HG03066 (cell line): ENCODE measurements around the gene SHD.
"Not testable (repeated sequence)": the region's sequence is repeated elsewhere in the genome, so short reads cannot be mapped to it uniquely, and the experiment has no call there.

Source experiments
- ATAC-seq: cut with Tn5 transposase; IDR thresholded peaks from one replicate; pipeline ENCODE4 v1.9.1; 2021; ENCODE audit warnings: low read depth; ENCODE audit not compliant: unreplicated experiment

Gene SHD, protein sequence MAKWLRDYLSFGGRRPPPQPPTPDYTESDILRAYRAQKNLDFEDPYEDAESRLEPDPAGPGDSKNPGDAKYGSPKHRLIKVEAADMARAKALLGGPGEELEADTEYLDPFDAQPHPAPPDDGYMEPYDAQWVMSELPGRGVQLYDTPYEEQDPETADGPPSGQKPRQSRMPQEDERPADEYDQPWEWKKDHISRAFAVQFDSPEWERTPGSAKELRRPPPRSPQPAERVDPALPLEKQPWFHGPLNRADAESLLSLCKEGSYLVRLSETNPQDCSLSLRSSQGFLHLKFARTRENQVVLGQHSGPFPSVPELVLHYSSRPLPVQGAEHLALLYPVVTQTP

DNA sequence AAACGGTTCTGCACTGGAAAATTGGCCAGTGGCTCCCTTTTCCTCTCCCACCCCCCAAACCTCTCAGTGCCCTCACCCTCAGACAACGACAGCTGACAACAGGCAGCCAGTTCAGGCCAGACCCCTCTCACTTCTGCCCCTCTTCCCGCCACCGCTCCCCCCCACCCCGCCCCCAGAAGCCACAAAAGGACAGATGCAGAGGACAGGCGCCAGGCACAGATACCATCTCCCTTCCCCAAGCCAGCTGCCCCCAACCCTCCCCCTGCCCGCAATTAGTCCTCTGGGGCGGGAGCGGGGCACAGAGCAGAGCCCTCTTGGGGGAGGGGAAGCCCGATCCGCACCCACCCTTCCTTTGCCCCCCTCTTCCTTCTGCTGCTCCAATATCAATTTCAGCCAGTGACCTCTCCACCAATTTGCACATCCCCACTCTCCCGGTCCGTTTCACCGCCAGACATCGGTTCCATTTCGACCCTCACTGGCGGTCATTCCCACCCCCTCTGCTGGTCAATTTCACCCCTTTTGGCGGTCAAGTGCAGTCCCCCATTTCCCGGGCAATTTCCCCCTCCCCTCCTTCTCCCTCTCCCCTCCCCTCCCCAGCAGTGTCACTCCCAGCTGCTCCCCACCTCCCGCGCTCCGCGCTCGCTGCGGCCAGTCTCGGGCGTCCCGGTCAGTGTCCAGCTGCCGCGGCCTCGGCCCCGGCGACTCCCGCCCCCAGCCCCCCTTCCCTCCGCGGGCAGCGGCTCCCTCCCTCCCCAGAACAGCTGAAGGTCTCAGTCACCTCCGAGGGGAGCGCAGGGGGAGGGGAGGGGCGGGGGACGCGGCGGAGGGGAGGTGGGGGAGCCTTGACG lies at the start of gene SHD:
Gene SHD, plus strand, starts transcription at position 848 of the 848 bp plus-strand sequence. CDS start 798 bp downstream, outside the sequence.
- ATAC-seq, result no peak

DNA sequence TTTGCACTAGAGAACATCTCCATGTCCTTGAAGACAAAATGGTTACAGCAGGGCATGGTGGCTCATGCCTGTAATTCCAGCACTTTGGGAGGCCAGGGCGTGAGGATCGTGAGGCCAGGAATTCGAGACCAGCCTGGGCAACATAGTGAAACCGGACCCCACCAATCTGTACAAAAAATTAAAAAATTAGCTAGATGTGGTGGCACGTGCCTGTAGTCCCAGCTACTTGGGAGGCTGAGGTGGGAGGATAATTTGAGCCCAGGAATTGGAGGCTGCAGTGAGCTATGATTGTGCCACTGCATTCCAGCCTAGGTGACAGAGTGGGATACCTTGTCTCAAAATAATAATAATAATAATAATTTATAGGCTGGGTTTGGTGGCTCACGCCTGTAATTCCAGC lies 48.8 kb upstream of the SHD start:
- not testable (repeated sequence) for ATAC-seq

DNA sequence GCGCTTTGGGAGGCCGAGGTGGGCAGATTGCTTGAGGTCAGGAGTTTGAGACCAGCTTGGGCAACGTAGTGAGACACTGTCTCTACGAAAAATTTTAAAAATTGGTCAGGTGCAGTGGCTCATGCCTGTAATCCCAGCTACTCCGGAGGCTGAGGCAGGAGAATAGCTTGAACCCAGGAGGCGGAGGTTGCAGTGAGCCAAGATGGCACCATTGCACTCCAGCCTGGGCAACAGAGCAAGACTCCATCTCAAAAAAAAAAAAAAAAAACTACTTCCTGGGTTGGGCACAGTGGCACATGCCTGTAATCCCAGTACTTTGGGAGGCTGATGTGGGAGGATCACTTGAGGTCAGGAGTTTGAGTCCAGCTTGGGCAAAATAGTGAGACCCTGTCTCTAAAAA lies 47.5 kb upstream of the SHD start:
- not testable (repeated sequence) for ATAC-seq

DNA sequence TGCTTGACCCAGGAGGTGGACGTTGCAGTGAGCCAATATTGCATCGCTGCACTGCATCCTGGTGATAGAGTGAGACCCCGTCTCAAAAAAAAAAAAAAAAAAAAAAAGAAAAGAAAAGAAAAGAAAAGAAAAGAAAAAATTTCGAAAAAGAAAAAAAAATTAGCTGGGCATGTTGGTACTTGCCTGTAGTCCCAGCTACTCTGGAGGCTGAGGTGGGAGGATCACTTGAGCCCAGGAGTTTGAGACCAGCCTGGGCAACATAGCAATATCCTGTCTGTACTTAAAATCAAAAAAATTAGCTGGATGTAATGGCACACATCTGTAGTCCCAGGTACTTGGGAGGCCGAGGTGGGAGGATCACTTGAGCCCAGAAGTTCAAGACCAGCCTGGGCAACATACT lies 46.9 kb upstream of the SHD start:
- ATAC-seq, result not testable (repeated sequence)

DNA sequence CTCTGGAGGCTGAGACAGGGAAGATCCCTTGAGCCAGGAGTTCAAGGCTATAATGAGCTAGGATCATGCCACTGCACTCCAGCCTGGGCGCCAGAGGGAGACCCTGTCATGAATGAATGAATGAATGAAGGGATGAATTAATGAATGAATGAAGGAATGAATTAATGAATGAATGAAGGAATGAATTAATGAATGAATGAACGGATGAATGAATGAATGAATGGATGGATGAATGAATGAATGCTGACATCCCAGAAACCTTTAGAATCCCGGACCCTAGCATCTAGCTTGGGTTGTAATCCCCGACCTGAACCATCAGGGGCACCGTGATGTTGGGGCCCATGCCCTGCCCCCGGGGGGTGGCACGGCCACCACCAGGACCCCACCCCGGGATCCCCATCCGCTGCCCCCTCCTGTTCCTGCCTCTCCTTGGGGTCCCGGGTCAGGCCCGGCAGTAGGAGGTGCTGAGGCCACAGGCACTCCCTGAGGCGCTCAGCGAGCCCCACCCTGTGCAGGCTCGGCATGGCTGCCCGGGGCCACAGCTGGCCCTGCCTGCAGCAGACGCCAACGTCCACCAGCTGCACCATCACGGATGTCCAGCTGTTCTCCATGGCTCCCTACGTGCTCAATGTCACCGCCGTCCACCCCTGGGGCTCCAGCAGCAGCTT lies 46.3 kb upstream of the SHD start:
- no peak for ATAC-seq

DNA sequence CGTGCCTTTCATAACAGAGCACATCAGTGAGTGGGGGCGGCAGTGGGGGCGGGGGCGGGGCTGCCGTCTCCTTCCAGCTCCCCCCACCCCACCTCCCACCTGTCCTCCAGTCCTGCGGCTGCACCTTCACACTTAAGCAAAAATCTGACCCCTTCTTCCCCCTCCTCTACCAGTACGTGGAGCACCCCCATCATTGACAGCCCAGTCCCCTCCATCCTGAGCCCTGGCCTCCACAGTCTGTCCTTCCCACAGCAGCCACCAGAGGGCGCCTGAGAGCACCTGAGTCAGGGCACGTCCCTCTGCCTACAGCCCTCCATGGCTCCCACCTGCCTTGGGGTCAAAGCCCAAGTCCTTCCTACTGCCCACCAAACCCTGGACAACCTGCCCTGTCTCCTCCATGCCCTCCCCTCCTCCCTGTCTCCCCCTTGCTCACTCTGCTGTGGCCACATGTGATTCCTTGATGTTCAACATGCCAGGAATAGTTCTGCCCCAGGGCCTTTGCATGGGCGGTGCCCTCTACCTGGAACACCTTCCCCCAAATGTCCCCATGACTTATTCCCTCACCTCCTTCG lies 45.7 kb upstream of the SHD start:
- no peak for ATAC-seq

DNA sequence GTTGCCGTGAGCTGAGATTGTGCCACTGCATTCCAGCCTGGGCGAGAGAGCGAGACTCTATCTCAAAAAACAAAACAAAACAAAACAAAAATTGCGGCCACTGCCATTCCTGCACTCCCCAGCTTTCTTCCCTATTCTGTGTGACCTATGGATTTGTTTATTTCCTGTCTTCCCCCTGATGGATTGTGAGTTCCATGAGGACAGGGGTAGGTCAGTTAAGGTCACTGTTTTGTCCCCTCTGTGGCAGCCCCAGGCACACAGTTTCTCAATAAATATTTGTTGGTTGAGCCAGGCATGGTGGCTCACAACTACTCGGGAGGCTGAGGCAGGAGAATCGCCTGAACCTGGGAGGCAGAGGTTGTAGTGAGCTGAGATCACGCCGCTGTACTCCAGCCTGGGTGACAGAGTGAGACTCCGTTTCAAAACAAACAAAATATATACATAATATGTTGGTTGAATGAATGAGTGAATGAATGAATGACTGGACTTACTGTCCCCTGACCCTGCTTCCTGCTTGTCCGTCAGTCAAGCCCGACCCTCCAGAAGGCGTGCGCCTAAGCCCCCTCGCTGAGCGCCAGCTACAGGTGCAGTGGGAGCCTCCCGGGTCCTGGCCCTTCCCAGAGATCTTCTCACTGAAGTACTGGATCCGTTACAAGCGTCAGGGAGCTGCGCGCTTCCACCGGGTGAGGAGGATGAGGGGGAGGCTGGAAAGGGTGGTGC lies 44.8 kb upstream of the SHD start:
- ATAC-seq, result no peak

DNA sequence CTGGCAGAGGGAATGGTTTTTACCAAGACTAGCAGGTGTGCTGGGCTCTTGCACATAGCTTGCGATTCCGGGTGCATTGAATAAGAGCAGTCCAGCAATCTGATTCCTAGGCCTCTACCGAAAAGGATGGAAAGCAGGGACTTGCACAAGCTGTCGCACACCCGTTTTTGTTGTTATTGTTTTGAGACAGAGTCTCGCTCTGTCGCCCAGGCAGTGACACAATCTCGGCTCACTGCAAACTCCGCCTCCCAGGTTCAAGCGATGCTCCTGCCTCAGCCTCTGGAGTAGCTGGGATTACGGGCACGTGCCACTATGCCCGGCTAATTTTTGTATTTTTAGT lies 44.2 kb upstream of the SHD start:
- ATAC-seq, result no peak

DNA sequence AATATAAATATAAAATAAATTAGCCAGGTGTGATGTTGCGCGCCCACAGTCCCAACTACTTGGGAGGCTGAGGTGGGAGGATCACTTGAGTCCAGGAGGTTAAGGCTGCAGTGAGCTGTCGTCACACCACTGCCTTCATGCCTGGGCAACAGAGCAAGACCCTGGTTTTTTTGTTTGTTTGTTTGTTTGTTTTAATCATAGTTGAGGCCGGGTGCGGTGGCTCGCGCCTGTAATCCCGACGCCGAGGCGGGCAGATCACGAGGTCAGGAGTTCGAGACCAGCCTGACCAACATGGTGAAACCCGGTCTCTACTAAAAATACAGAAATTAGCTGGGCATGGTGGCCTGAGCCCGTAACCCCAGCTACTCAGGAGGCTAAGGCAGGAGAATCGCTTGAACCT lies 41.6 kb upstream of the SHD start:
- ATAC-seq, result not testable (repeated sequence)

DNA sequence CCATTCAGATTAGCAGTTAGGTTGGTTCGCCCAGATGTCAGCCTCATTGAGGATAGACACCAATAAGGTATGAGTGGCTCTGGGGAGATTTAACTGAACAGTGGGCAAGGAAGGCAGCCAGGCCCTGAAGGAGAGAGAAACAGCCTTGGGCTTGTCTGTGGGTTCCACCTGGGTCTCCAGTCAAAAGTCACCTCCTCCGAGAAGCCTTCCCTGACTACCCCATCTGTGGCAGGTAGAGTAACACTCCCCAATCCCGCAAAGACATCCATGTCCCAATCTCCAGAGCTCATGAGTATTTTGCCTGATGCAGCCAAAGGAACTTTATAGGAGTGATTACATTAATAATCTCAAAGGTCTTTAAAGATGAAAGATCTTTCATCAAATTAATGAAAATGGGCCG lies 40.2 kb upstream of the SHD start:
- no peak for ATAC-seq

DNA sequence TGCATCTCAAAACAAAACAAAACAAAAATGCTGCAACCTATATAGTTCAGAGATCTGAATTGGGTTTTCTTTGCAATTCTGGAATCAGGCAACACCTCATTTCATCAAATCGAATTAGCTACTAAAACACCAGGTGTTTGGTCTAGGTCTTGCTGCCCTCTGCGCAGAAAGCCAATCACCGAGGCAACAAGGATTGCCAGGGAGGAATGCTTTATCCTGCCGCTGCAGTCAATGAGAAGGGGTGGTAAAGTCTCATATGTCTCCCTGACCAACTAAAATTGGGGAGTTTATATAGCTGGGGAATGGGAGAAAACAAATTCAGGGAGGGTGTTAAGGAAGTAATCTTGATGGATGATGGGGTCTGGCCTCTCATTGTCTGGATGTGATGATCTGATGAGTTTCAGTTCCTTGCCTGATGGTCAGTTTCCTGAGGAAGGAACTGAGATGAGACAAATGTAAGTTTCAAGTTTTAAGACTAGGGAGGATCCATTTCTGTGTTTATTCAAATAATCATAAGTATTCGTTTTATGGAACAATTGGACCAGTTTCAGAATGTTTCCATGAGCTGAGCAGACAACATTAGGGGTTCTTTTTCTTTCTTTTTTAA lies 37.1 kb upstream of the SHD start:
- ATAC-seq, result no peak

DNA sequence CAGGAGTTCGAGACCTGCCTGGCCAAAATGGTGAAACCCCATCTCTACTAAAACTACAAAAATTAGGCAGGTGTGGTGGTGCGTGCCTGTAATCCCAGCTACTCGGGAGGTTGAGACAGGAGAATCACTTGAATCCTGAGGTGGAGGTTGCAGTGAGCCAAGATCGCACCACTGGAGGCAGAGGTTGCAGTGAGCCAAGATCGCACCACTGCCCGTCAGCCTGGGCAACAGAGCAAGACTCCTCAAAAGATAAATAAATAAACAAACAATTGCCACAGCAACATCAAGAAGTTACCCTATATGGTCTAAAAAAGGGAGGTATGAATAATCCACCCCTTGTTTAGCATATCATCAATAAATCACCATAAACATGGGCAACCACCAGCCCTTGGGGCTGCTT lies 33.1 kb upstream of the SHD start:
- not testable (repeated sequence) for ATAC-seq

DNA sequence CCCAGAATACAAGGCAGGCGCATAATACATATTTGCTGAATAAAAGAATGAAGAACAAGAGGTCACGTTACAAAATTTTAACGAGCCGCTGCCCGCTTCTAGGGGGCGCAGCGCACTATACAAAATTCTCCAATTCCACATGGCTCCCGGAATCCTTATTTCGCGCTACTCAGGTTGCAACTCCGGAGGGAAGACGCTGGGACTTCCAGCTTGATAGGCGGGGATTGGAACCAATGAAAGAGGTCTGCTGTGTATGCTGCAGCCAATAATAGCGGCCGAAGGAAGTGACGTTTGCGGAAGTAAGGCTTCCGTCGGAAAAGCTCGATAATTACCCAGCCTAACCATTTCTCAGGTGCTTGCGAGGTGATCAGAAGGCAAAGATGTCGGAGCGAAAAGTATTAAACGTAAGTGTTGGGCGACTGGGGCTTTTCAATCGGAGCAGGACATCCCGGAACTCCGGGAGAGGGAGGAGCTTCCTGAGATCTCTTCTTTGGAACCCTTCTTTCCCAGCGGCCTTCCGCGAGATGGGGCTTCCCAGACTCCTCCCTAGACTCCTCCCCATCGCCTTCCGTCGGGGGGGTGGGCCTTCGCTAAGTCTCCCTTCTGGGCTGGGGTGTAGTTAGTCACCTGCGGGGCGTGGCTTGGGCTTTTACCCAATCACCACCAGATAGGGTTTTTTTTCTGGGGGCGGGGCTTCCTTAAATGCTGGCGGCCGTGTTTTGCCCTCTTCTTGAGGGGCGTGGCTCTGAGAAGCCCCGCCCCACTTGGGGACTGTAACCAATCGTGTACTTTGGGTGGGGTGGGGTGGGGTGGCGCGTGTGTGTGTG lies 32.1 kb upstream of the SHD start, which contains the start of gene YJU2:
Gene YJU2, plus strand, starts transcription at position 314 of the 827 bp plus-strand sequence. Its CDS starts 67 bp downstream, at position 381.
- peak; percentile 83 for ATAC-seq

DNA sequence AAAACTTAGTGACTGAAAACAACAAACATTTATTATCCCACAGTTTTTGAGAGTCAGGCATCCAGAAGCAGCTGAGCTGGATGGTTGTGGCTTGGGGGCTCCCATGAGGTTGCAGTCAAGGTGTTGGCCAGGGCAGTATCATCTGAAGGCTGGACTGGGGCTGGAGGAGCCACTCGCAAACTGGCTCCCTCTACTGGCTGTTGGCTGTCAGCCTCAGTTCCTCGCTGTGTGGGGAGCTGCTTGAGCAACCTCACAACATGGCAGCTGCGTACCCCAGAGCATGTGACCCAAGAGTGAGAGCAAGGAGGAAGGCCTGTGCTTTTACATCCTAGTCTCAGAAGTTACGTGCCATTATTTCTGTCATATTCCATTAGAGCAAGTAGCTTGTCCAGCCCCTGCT lies 22.5 kb upstream of the SHD start:
- ATAC-seq, result no peak

DNA sequence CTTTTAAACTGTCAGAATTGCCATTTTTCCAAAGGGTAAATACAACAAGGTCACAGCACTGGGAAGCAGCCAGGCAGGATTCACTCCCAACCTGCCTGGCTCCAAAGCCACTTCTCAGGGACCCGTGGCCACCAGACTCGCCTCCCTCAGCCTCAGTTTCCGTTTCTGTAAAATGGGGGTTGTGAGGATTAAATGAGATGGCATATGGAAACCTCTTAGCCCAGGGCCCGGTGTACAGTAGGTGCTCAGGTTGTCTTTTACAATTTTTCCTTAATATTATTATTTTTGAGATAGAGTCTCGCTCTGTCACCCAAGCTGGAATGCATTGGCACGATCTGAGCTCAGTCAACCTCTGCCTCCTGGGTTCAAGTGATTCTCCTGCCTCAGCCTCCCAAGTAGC lies 22.0 kb upstream of the SHD start:
- ATAC-seq, result no peak

DNA sequence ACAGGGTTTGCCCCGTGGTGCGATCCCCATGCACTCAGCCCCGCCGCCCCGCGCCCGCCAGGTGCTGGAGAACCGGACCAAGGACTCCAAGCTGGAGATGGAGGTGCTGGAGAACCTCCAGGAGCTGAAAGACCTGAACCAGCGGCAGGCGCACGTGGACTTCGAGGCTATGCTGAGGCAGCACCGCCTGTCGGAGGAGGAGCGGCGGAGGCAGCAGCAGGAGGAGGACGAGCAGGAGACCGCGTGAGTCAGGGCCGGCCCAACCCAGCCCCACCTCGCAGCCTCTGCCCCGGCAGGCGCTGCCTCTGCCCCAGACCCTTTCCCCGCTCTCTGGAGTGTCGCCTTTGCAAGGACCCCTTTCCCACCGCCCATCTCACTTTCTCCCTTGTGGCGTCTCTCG lies 20.9 kb upstream of the SHD start:
- ATAC-seq, result no peak

DNA sequence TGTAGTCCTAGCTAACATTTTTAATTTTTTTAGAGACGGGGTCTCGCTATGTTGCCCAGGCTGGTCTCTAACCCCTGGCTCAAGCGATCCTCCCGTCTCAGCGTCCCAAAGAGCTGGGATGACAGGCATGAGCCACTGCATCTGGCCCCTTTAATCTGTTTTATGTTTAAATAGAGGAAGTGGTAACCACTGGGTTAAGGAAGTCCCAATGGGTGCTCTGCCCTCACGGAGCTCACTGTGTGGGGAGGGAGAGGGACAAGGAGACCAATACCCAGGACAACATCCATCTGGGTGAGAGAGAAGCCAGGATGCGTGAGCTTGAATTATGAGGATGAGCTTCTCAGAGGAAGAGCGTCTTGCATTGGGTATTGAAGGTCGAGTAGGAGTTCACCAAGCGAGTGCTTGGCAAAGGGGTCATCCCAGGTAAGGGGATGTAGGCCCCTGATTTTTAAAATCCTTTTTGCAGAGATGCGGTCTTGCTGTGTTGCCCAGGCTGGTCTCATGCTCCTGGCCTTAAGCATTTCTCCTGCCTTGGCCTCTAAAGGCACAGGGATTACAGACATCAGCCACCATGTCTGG lies 18.4 kb upstream of the SHD start:
- no peak for ATAC-seq

DNA sequence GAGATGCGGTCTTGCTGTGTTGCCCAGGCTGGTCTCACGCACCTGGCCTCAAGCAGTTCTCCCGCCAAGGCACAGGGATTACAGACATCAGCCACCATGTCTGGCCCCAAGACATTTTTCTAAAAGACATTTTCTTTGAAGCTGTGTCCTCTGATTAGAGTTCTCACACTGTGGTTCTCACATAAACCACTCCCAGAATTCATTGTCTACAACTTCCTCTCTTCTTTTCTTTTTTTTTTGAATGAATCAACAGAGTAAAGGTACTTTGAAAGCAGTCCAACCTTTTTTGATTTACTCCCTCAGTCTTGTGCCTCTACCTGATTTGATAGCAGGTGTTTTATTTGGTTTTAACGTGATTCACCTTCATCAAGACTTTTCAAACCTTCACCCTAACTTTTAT lies 14.3 kb upstream of the SHD start:
- ATAC-seq, result no peak
